Cardiac muscle cell (in vitro differentiated cells and primary cell): ENCODE results near the gene NBEA. TPM values are rescaled to one million over a fixed set of nuclear protein-coding genes. Genes with fewer than 3 reads are reported as not detected.

Source experiments
- DNase-seq, 2 donors: peaks; one replicate each; pipeline versions ENCODE4 v3.0.0 to v3.0.0-alpha.2; 2010 to 2017; ENCODE audit warnings: low read depth in 1 of 2, low spot score in 1 of 2
- H3K27ac ChIP-seq: fragments of 200-600 bp; sonication (generic); 2 replicates; pipeline ENCODE4 v1.5.1; 2016
- H3K27me3 ChIP-seq: fragments of 200-600 bp; sonication (generic); 2 replicates; pipeline ENCODE4 v1.6.0; 2016; ENCODE audit warnings: control low read depth
- H3K36me3 ChIP-seq: fragments of 200-600 bp; sonication (generic); 2 replicates; pipeline ENCODE4 v1.5.1; 2016; ENCODE audit warnings: control low read depth
- H3K4me1 ChIP-seq: fragments of 200-600 bp; sonication (generic); 2 replicates; pipeline ENCODE4 v1.8.1; 2017; ENCODE audit warnings: low read depth, mild to moderate bottlenecking, mixed run types
- H3K4me3 ChIP-seq: fragments of 200-600 bp; sonication (generic); 2 replicates; pipeline ENCODE4 v1.5.1; 2016; ENCODE audit warnings: mild to moderate bottlenecking
- H3K9me3 ChIP-seq: fragments of 200-600 bp; sonication (generic); 2 replicates; pipeline ENCODE4 v1.5.1; 2017; ENCODE audit warnings: low read depth, mild to moderate bottlenecking, control low read depth
- polyA plus RNA-seq: library from polyadenylated mRNA; unstranded; fragments of >200 nt; fragmentation: Nextera tagmentation; extraction: Ambion mirVana; gene quantifications from 2 replicates; pipeline ENCODE4 v1.2.1, GENCODE V29; 2016
- total RNA-seq: library from RNA; depleted of rRNA; stranded (reverse); fragments of >200 nt; gene quantifications from 2 replicates; pipeline ENCODE4 v1.2.3, GENCODE V29; 2016
- TF ChIP-seq, protein P1 (sequence below): IDR thresholded peaks from 2 replicates; pipeline ENCODE4 v1.5.1; 2012; ENCODE audit warnings: low read depth, mild to moderate bottlenecking, low read length

The NBEA gene
- total and polyA plus RNA-seq, 2 experiments from 2014 or later, result 4.6 to 13.2 TPM

DNA sequence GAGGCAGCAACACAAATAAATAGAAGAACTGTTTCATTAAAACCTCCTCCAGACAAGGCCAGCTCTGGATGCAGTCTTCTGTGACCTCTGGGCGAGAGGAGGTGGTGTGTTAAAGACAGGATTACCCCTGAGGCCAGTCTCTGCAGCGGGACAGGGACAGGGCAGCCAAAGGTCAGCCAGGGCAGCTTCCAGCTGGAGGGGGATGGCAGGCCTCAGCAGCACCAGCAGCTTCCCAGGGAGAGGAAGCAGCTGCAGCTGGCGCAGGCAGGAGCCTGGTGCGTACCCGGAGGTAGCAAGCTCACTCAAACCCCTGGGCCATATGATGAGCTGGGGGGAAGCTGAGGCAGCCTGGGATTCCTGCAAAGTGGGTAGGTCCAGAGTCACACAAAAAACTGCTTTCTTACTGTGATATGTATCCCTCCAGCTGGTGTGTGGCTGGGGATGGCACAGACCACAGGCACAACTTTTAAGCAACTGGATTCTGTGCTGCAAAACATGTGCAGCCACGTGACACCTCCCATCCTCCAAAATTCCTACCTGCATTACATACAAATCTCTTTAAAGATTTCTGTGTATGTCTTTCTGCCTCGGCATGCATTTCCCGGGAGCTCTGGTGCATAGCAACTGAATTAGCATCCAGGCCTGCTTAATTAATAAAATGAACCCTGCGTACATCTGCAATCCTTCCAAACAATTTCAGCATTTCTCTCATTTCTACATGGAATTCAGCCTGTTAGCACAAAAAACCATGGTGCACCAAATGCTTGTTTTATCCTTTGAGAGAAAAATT is 772.7 kb downstream of the NBEA start:
- no peaks in the 10 kb centered on the region for H3K9me3 ChIP-seq
- no peak for DNase-seq
- TF ChIP-seq, protein P1, sequence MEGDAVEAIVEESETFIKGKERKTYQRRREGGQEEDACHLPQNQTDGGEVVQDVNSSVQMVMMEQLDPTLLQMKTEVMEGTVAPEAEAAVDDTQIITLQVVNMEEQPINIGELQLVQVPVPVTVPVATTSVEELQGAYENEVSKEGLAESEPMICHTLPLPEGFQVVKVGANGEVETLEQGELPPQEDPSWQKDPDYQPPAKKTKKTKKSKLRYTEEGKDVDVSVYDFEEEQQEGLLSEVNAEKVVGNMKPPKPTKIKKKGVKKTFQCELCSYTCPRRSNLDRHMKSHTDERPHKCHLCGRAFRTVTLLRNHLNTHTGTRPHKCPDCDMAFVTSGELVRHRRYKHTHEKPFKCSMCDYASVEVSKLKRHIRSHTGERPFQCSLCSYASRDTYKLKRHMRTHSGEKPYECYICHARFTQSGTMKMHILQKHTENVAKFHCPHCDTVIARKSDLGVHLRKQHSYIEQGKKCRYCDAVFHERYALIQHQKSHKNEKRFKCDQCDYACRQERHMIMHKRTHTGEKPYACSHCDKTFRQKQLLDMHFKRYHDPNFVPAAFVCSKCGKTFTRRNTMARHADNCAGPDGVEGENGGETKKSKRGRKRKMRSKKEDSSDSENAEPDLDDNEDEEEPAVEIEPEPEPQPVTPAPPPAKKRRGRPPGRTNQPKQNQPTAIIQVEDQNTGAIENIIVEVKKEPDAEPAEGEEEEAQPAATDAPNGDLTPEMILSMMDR, result no peak

DNA sequence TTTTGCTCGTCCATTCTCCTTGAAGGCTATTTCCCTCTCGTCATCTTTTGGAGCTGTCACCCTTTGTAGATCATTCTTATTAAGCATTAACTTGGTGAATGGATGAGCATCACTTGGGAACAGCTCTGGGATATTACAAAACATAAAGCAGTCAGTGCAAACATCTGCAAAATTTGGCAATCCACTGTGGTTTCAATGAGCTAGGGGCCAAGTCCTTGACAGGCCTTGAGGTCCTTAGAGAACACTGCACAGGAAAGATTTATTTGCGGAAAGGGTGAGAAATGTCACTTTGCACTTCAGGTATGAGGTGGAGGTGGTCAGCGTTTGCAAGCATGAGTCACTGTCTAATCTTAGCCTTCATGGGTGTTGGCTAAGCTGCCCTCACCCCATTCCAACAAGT is 774.1 kb downstream of the NBEA start:
- Histone ChIP-seq H3K27ac (no peak overlapping the region), H3K4me1 (no peaks in the 10 kb centered on the region), H3K9me3 (no peaks in the 10 kb centered on the region), H3K36me3 (no peaks in the 10 kb centered on the region), H3K4me3 (no peak overlapping the region), H3K27me3 (no peaks in the 10 kb centered on the region)
- TF ChIP-seq, protein P1, result no peak
- DNase-seq, result peak in 1 of 2 donors; percentile 51

More for the DNA sequence above, 772.7 kb downstream of the NBEA start:
- Histone ChIP-seq H3K27me3 (no peaks in the 10 kb centered on the region), H3K4me1 (no peaks in the 10 kb centered on the region), H3K4me3 (no peak overlapping the region), H3K27ac (no peak overlapping the region), H3K36me3 (no peaks in the 10 kb centered on the region)

DNA sequence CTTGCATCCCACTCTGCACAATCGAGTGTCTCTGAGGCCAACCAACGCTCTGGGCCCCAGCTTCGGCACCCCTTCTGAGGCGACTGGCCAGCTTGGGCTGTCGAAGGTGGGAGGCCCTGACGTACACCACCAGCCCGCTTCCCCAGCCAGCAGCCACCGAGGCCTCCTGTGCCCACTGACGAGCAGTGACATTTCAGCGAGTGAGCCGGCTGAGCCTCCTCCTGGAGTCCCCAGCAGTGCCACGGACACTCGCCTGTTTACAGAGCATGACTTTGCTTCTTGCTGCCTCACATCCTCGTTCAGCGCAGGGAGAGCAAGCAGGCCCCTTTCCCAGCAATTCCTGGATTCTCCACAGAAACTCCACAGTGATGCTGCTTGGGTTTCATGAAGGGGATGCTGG is 774.7 kb downstream of the NBEA start:
- DNase-seq, result no peak
- Histone ChIP-seq H3K27me3 (no peaks in the 10 kb centered on the region), H3K4me1 (no peaks in the 10 kb centered on the region), H3K4me3 (no peak overlapping the region), H3K27ac (no peak overlapping the region), H3K36me3 (no peaks in the 10 kb centered on the region), H3K9me3 (no peaks in the 10 kb centered on the region)
- TF ChIP-seq, protein P1, result no peak

DNA sequence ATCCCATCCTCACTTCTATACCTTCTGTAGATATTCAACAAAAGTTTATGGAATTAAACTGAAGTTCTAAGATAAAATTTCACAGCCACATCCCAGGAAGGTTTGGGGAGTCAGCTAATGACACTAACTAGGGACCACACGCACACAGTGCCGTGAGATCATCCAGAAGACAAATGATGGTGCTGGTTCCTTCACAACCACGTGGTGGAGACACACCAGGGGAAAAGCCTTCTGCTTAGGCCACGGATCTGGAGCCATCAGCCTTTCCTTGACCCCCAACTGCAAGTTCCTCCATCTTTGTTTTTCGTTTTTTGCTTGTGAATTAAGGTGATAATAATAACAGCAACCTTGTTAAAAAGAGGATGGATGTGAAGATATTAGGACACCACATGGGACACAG is 776.0 kb downstream of the NBEA start:
- Histone ChIP-seq H3K27ac (no peak overlapping the region), H3K36me3 (no peaks in the 10 kb centered on the region), H3K4me3 (no peak overlapping the region), H3K4me1 (no peaks in the 10 kb centered on the region), H3K9me3 (no peaks in the 10 kb centered on the region), H3K27me3 (no peaks in the 10 kb centered on the region)
- no peak for DNase-seq
- TF ChIP-seq, protein P1, result no peak

DNA sequence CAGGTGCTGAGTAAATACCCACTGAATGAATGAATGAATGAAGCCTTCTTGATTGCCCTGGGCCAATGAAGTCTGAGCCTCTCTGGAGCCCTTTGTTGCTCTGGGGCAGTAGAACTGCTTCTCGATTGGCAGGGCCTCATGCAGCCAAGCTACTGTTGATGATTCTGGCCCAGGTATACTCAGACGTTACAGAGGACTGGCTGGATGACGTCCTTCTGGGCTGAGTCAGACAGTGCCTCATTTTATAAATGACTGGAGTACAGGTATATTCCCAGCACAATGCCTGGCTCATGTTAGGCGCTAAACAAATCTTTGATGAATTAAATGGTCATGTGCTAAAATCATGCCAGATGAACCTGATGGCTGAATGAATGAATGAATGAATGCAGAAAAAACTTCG is 778.2 kb downstream of the NBEA start:
- H3K27ac ChIP-seq, result no peak overlapping the region
- H3K36me3 ChIP-seq, result no peaks in the 10 kb centered on the region
- H3K4me1 ChIP-seq, result no peaks in the 10 kb centered on the region
- no peak for DNase-seq
- no peak overlapping the region for H3K4me3 ChIP-seq
- no peaks in the 10 kb centered on the region for H3K9me3 ChIP-seq
- no peaks in the 10 kb centered on the region for H3K27me3 ChIP-seq
- TF ChIP-seq, protein P1, result no peak
